MM.1S (cell line): Measurements from ENCODE around the gene ITGB2.

ENCODE experiments used
- DNase-seq: peaks from one replicate; pipeline ENCODE4 v3.0.0-alpha.2; 2015
- H2AFZ ChIP-seq: fragments of 300-600 bp; sonication (generic); 2 replicates; pipeline ENCODE4 v1.6.0; 2016; ENCODE audit warnings: antibody characterized with exemption, low read length
- H3F3A ChIP-seq: fragments of 300-600 bp; sonication (generic); 2 replicates; pipeline ENCODE4 v1.6.1; 2016; ENCODE audit warnings: mild to moderate bottlenecking, antibody characterized with exemption, low read length, moderate library complexity, mixed read lengths; ENCODE audit not compliant: insufficient read depth
- H3K27ac ChIP-seq: fragments of 300-600 bp; sonication (generic); 2 replicates; pipeline ENCODE4 v1.5.1; 2016; ENCODE audit warnings: mild to moderate bottlenecking, low read length
- H3K27me3 ChIP-seq: fragments of 300-600 bp; sonication (generic); replicated peaks from 2 replicates; pipeline ENCODE4 v1.6.0; 2016; ENCODE audit warnings: low read length; ENCODE audit not compliant: insufficient read depth
- H3K36me3 ChIP-seq: fragments of 300-600 bp; sonication (generic); replicated peaks from 2 replicates; pipeline ENCODE4 v1.6.1; 2016; ENCODE audit warnings: mild to moderate bottlenecking, low read length, mixed read lengths; ENCODE audit not compliant: insufficient read depth
- H3K4me1 ChIP-seq: fragments of 300-600 bp; sonication (generic); 2 replicates; pipeline ENCODE4 v1.6.1; 2016; ENCODE audit warnings: low read length, mixed read lengths
- H3K4me2 ChIP-seq: fragments of 300-600 bp; sonication (generic); 2 replicates; pipeline ENCODE4 v1.6.0; 2016; ENCODE audit warnings: low read depth, low read length
- H3K4me3 ChIP-seq: fragments of 300-600 bp; sonication (generic); 2 replicates; pipeline ENCODE4 v1.5.1; 2016; ENCODE audit warnings: low read length, mixed read lengths
- H3K79me2 ChIP-seq: fragments of 300-600 bp; sonication (generic); 2 replicates; pipeline ENCODE4 v1.6.1; 2016; ENCODE audit warnings: mixed run types, low read length, mixed read lengths
- H3K9ac ChIP-seq: fragments of 300-600 bp; sonication (generic); 2 replicates; pipeline ENCODE4 v1.6.1; 2016; ENCODE audit warnings: low read length, mixed read lengths
- H3K9me2 ChIP-seq: fragments of 300-600 bp; sonication (generic); replicated peaks from 2 replicates; pipeline ENCODE4 v1.6.1; 2016; ENCODE audit warnings: mild to moderate bottlenecking, low read length, mixed read lengths; ENCODE audit not compliant: insufficient read depth
- H3K9me3 ChIP-seq: fragments of 300-600 bp; sonication (generic); replicated peaks from 2 replicates; pipeline ENCODE4 v1.6.1; 2016; ENCODE audit warnings: mild to moderate bottlenecking, low read length, mixed read lengths; ENCODE audit not compliant: insufficient read depth
- H4K20me1 ChIP-seq: fragments of 300-600 bp; sonication (generic); 2 replicates; pipeline ENCODE4 v1.6.1; 2016; ENCODE audit warnings: mild to moderate bottlenecking, low read length, moderate library complexity, mixed read lengths; ENCODE audit not compliant: insufficient read depth
- CTCF ChIP-seq: fragments of 300-600 bp; sonication (generic); IDR thresholded peaks from 2 replicates; pipeline ENCODE4 v1.5.1; 2016; ENCODE audit warnings: antibody characterized with exemption, low read length, mixed read lengths
- EZH2 ChIP-seq: fragments of 300-600 bp; sonication (generic); optimal IDR thresholded peaks from 2 replicates; pipeline ENCODE3; 2017; ENCODE audit warnings: low read depth, mild to moderate bottlenecking, antibody characterized with exemption, low read length, mixed read lengths
- EZH2phosphoT487 ChIP-seq: fragments of 300-600 bp; sonication (generic); IDR thresholded peaks from 2 replicates; pipeline ENCODE4 v1.6.1; 2018; ENCODE audit warnings: antibody characterized with exemption, low read length

ITGB2 gene

DNA sequence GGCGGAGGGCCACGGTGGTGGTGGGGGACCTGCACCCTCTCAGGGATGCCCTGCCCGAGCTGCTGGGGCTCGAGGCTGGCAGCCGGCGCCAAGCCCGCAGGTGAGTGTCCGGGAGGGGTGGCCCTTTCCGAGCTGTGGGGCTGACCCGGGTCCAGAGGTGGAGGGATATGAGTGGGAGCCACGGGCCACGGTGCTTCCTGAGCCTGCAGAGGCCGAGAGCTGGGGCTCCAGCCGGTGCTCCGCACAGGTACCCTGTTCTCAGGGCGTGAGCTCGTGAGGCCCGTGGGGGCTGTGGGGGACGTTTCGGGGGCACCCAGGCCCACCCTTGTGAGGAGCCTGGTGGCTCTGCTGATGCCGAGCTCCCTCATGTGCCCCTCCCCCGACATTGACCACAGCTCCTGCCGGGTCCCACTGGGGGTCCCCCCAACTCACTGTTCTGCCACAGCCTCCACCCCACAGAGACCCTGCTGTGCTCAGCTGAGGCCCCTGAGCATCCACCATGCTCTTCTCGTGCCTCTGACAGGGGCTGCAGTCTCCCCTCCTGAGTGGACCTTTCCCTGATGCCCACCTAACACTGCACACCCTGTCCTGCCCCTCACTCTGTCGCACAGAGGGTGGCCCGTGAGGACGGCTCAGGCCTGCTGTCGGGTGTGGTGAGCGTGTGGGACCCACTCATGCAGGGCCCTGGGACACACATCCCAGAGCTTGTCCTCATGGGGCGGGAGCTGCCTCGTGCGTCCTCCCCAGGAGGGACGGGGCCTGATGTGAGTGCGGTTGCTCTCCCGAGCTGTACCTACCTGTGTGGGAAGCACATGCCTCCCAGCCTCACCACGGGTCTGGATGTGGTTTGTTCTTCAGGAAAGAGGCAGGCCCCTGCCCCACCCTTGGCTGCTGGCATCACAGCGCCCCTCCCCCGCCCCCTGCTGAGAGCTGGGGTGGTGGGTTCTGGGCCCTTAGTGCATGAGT, 46.7 kb upstream of the ITGB2 start:
- Histone ChIP-seq H3K36me3 (no peaks in the 10 kb centered on the region), H3K27me3 (no peaks in the 10 kb centered on the region), H3K4me2 (no peak overlapping the region), H3K9me2 (no peaks in the 10 kb centered on the region), H3K9me3 (no peaks in the 10 kb centered on the region), H2AFZ (no peak overlapping the region), H3K79me2 (peaks cover 15% of the 10 kb centered on the region), H3K27ac (no peak overlapping the region), H3K4me1 (no peaks in the 10 kb centered on the region), H4K20me1 (peaks cover 1% of the 10 kb centered on the region; the same call in 1 of the 2 replicates), H3F3A (no peaks in the 10 kb centered on the region), H3K9ac (no peak overlapping the region), H3K4me3 (no peak overlapping the region)
- no peak for DNase-seq
- no peak for TF ChIP-seq EZH2phosphoT487
- TF ChIP-seq CTCF, result no peak

GRCh38 chr21:44966135-44967081, 45.7 kb upstream of the ITGB2 start:
- peaks cover 18% of the 10 kb centered on the region for H3K79me2 ChIP-seq
- no peaks in the 10 kb centered on the region for H3K36me3 ChIP-seq

More at GRCh38 chr21:44966135-44967081, 45.7 kb upstream of the ITGB2 start:
- Histone ChIP-seq H3F3A (no peaks in the 10 kb centered on the region), H3K4me2 (no peak overlapping the region), H3K4me1 (no peaks in the 10 kb centered on the region), H3K27ac (no peak overlapping the region), H2AFZ (no peak overlapping the region), H3K9ac (no peak overlapping the region), H3K4me3 (no peak overlapping the region), H3K9me2 (no peaks in the 10 kb centered on the region), H3K27me3 (no peaks in the 10 kb centered on the region), H4K20me1 (peaks cover 5% of the 10 kb centered on the region; the same call in 1 of the 2 replicates), H3K9me3 (no peaks in the 10 kb centered on the region)
- no peak for DNase-seq
- TF ChIP-seq CTCF (no peak), EZH2phosphoT487 (no peak), EZH2 (no peak)
